ENCODE data around the gene SIK2.

DNA sequence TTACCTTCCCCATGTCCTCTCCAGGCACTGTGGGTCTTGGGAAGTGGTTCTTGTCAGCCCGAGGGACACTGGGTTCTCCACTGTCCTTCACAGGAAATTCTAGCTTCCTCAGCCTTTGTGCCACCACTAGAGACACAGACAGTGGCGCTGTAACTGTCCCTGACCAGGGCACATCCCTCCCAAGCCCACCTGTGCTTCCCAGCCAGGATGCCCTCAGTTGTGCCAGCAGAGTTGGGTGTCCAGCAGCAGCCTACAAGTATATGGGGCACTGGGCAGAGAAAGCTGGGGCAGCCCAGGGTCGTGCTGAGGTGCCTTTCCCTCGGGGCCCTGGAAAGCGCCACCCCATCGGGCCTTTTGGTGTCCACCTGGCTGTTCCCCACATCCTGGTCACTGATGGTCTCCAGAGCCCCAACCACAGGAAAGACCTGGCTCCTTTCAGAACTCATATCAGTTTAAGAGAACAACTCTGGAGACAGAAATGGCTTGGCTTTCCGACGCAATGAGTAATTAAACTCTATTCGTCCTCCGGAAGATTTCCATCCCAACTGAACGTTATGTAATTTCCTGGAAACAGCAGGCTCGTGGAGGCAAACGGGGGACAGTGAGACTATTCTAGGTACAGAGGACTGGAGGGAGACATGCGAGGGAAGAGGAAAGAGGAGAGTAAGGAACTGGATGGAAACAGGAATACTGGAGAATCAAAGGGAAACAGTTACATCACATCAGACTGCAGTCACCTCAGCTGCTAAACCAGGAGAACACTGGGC lies 135.4 kb downstream of the SIK2 start:
- TF ChIP-seq EZH2 (IDR thresholded peaks at IDR 0.05; ENCODE audit: low read length, unreplicated experiment) (no peak), EZH2phosphoT487 (IDR thresholded peaks at IDR 0.05; ENCODE audit: borderline replicate concordance, low read length) (no peak)
- TF ChIP-seq, protein P1, sequence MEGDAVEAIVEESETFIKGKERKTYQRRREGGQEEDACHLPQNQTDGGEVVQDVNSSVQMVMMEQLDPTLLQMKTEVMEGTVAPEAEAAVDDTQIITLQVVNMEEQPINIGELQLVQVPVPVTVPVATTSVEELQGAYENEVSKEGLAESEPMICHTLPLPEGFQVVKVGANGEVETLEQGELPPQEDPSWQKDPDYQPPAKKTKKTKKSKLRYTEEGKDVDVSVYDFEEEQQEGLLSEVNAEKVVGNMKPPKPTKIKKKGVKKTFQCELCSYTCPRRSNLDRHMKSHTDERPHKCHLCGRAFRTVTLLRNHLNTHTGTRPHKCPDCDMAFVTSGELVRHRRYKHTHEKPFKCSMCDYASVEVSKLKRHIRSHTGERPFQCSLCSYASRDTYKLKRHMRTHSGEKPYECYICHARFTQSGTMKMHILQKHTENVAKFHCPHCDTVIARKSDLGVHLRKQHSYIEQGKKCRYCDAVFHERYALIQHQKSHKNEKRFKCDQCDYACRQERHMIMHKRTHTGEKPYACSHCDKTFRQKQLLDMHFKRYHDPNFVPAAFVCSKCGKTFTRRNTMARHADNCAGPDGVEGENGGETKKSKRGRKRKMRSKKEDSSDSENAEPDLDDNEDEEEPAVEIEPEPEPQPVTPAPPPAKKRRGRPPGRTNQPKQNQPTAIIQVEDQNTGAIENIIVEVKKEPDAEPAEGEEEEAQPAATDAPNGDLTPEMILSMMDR (conservative IDR thresholded peaks at IDR 0.05; ENCODE audit: low read depth, low read length) = no peak

Data from PC-3 (cell line).